ENCODE data around the gene KCND3. TPM values are rescaled to one million over a fixed set of nuclear protein-coding genes. Genes with fewer than 3 reads are reported as not detected.

The KCND3 gene
- polyA plus RNA-seq, 1 donor (not counting 4 experiments of a cell fraction or from before 2014, with no cell fraction given) = 0.21 TPM

- dilution Hi-C loops (cut with MboI; ENCODE audit: extremely low pct_ligation_motif_present, low sequenced_read_pairs) = no loop called here
- Histone ChIP-seq H3K36me3 (ENCODE audit: control insufficient read depth in 2 of 2, extremely low read depth in 1 of 2, insufficient read depth in 2 of 2, low read length in 2 of 2) (no peaks in the 10 kb centered on the region), H3K4me2 (ENCODE audit: control insufficient read depth, extremely low read depth, insufficient read depth, low read depth, low read length) (peak overlapping the region; percentile 17), H3K9ac (ENCODE audit: control insufficient read depth, extremely low read depth, insufficient read depth, low read length) (no peak overlapping the region), H3K79me2 (ENCODE audit: control insufficient read depth, insufficient read depth, low read length) (no peaks in the 10 kb centered on the region), H3K27ac (ENCODE audit: control insufficient read depth, insufficient read depth, low read length) (no peak overlapping the region), H3K27me3 (ENCODE audit: control insufficient read depth, extremely low read depth, insufficient read depth, low read length) (no peaks in the 10 kb centered on the region), H3K4me1 (ENCODE audit: control insufficient read depth, extremely low read depth, insufficient read depth, low read length) (peaks cover 20% of the 10 kb centered on the region), H3K9me3 (ENCODE audit: control insufficient read depth, low read depth, low read length) (no peaks in the 10 kb centered on the region), H3K9me1 (ENCODE audit: control insufficient read depth, extremely low read depth, insufficient read depth, low read length) (no peaks in the 10 kb centered on the region), H4K20me1 (ENCODE audit: control insufficient read depth, extremely low read depth, insufficient read depth, low read length) (no peaks in the 10 kb centered on the region), H2AFZ (ENCODE audit: control insufficient read depth, low read length) (no peak overlapping the region), H3K4me3 (ENCODE audit: control insufficient read depth in 2 of 3, extremely low read depth in 1 of 3, insufficient read depth in 2 of 3, low read depth in 1 of 3, low read length in 3 of 3) (no peak overlapping the region)
- TF ChIP-seq EZH2 (IDR thresholded peaks at IDR 0.05; ENCODE audit: low read length) = no peak
- TF ChIP-seq CTCF (optimal IDR thresholded peaks at IDR 0.05 in 1 of 3, IDR thresholded peaks at IDR 0.05 in 1 of 3, conservative IDR thresholded peaks at IDR 0.05 in 1 of 3; ENCODE audit: extremely low read depth in 1 of 3, insufficient read depth in 2 of 3, low read length in 3 of 3) = no peak
- no peak for DNase-seq (ENCODE audit: low read depth, low spot score)
- no peak for FAIRE-seq
These were observed 255.5 kb downstream of the KCND3 start for GRCh38 chr1:111733992-111734341.

GRCh38 chr1:111733183-111733991 is 256.1 kb downstream of the KCND3 start:
- Histone ChIP-seq H2AFZ (ENCODE audit: control insufficient read depth, low read length) (no peak overlapping the region), H3K36me3 (ENCODE audit: control insufficient read depth in 2 of 2, extremely low read depth in 1 of 2, insufficient read depth in 2 of 2, low read length in 2 of 2) (no peaks in the 10 kb centered on the region), H3K4me2 (ENCODE audit: control insufficient read depth, extremely low read depth, insufficient read depth, low read depth, low read length) (peak overlapping the region; percentile 17), H3K9me1 (ENCODE audit: control insufficient read depth, extremely low read depth, insufficient read depth, low read length) (no peaks in the 10 kb centered on the region), H3K27ac (ENCODE audit: control insufficient read depth, insufficient read depth, low read length) (no peak overlapping the region), H4K20me1 (ENCODE audit: control insufficient read depth, extremely low read depth, insufficient read depth, low read length) (no peaks in the 10 kb centered on the region), H3K27me3 (ENCODE audit: control insufficient read depth, extremely low read depth, insufficient read depth, low read length) (no peaks in the 10 kb centered on the region), H3K4me3 (ENCODE audit: control insufficient read depth in 2 of 3, extremely low read depth in 1 of 3, insufficient read depth in 2 of 3, low read depth in 1 of 3, low read length in 3 of 3) (no peak overlapping the region), H3K9ac (ENCODE audit: control insufficient read depth, extremely low read depth, insufficient read depth, low read length) (no peak overlapping the region), H3K79me2 (ENCODE audit: control insufficient read depth, insufficient read depth, low read length) (no peaks in the 10 kb centered on the region), H3K9me3 (ENCODE audit: control insufficient read depth, low read depth, low read length) (no peaks in the 10 kb centered on the region), H3K4me1 (ENCODE audit: control insufficient read depth, extremely low read depth, insufficient read depth, low read length) (peaks cover 20% of the 10 kb centered on the region)
- TF ChIP-seq CTCF (optimal IDR thresholded peaks at IDR 0.05 in 1 of 3, IDR thresholded peaks at IDR 0.05 in 1 of 3, conservative IDR thresholded peaks at IDR 0.05 in 1 of 3; ENCODE audit: extremely low read depth in 1 of 3, insufficient read depth in 2 of 3, low read length in 3 of 3) = no peak
- no peak for TF ChIP-seq EZH2 (IDR thresholded peaks at IDR 0.05; ENCODE audit: low read length)
- DNase-seq (ENCODE audit: low read depth, low spot score) = no peak
- peak; percentile 29 for FAIRE-seq
- dilution Hi-C loops (cut with MboI; ENCODE audit: extremely low pct_ligation_motif_present, low sequenced_read_pairs) = no loop called here

Data from keratinocyte (primary cell).